Activated T-cell treated with anti-CD3 and anti-CD28 coated beads, Interleukin-2, amount 50 U/mL, for 1 hour (primary cell): Measurements from ENCODE around the gene LPA.

Experiments
- DNase-seq: peaks from one replicate; pipeline ENCODE4 v3.0.0-alpha.2; 2020

LPA gene

DNA sequence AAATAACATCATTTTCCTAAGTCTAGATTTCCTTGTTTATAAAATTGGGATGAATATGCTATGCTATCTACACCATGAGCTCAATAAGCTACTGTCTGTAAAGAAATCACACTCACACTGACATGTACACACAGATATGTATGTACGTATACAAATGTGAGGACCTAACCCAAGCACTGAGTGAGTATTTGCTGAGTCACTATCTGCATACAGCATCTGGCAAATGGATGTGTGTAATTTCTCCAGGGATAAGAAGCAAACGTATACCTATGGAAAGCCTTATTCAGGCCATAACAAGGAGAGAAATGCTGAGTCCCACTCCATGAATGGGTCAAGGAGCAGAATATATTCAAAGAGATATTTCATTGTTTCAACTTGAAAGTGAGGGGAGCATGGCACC lies 153.9 kb downstream of the LPA start:
- no peak for DNase-seq

DNA sequence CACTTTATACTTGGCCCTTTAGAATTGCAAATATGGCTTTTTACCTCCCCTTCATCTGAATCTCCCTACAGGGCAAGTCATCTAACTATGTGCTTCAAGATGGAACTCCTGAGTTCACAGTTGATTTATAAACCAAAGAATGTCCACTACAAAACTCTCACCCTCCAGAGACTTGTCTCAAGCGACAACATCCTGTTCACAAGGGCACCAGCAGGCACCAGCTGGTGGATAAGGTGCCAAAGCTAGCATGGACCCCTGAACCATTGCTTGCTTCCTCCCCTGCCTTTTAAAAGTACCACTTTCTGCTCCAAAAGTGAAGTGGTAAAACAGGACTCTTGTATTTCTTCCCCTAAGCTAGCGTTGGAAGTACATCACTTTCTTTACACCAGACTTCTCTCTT lies 154.5 kb downstream of the LPA start:
- no peak for DNase-seq

GRCh38 chr6:160508599-160508998 lies 155.5 kb downstream of the LPA start:
- no peak for DNase-seq

DNA sequence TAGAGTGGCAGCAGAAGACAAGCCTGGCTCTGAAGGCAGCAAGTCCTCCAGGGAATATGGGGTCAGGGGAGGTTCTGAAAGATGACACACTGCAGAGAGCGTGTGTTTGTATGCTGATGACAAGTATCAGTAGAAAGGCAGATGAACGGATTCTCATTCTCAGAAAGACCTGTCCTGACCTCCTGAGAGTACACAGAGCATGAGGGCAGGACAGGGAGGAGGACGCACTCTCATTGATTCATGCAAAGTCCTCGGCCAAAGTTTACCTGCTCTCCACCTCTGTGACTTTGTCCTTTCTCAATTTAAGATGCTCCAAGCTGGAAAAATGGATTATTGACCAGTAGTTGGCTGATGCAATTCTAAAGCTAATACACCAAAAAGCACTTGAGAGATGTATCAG lies 156.7 kb downstream of the LPA start:
- DNase-seq = no peak

- DNase-seq = no peak
These were observed 158.1 kb downstream of the LPA start for GRCh38 chr6:160505970-160506369.

DNA sequence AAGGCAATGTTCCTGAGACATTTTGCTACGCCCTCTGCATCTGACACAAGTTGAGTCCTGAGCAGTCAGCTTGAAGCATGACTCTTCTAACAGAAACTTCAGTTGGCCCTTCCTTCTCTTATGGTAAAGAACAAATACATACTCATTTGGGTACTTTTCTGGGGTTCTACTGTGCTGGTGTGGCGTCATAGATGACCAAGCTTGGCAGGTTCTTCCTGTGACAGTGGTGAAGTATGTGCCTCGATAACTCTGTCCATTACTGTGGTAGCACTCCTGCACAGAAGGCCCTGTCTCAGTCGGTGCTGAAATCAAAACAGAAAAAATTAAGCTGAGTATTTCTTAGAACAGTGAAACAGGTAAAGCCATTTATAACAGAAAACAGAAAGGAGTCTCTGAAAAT lies 163.4 kb downstream of the LPA start:
- DNase-seq = no peak

DNA sequence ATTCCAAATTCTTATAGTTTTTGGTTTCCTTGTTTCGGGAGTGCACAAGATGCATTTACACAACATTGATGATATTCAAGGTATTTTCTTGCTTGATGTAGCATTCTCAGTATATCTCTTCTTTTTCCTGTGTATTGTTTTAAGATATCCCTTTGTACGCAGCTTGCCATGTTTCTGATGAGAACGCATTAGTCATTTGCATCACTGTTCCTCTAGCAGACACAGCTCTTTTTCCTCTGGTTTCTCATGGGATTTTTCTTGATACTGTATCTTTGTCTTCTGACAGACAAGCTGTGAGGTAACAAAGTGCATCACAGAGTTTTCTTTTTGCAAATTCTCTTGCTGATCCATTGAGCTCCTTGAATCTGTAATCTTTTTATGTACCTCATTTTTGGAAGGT lies 169.5 kb downstream of the LPA start:
- no peak for DNase-seq

- DNase-seq = no peak
These were observed 175.0 kb downstream of the LPA start for GRCh38 chr6:160489091-160489490.

GRCh38 chr6:160487116-160487515 lies 177.0 kb downstream of the LPA start:
- no peak for DNase-seq
